Measurements from ENCODE around the gene EEF1AKMT2. TPM values are rescaled to one million over a fixed set of nuclear protein-coding genes. Genes with fewer than 3 reads are reported as not detected.
A peak's percentile ranks its signal among the peaks of the same experiment; 100 is the strongest.

The EEF1AKMT2 gene
- total and polyA plus RNA-seq, 2 donors (not counting 1 experiment from before 2014, with no cell fraction given): 20.5 to 22.1 TPM

GRCh38 chr10:124737221-124737620 lies 54.5 kb downstream of the EEF1AKMT2 start:
- no peak overlapping the region for H3K27ac ChIP-seq (ENCODE audit: insufficient read depth, low read length)
- H3K27me3 ChIP-seq (ENCODE audit: control insufficient read depth, insufficient read depth, low read length): no peaks in the 10 kb centered on the region
- H3K9ac ChIP-seq (ENCODE audit: insufficient read depth, low read length): no peak overlapping the region
- H3K4me2 ChIP-seq (ENCODE audit: extremely low read depth, insufficient read depth, low read length): no peak overlapping the region
- no peaks in the 10 kb centered on the region for H3K79me2 ChIP-seq (ENCODE audit: control insufficient read depth, insufficient read depth, low read length)
- H3K4me3 ChIP-seq (replicated peaks in 1 of 4; ENCODE audit: control extremely low read depth in 1 of 4, insufficient read depth in 1 of 4, low read depth in 3 of 4, low read length in 4 of 4): no peak overlapping the region
- no peaks in the 10 kb centered on the region for H4K20me1 ChIP-seq (ENCODE audit: control insufficient read depth, extremely low read depth, insufficient read depth, low read length)
- H3K36me3 ChIP-seq (ENCODE audit: control insufficient read depth, insufficient read depth, low read length): no peaks in the 10 kb centered on the region
- no peaks in the 10 kb centered on the region for H3K9me3 ChIP-seq (ENCODE audit: control insufficient read depth, insufficient read depth, low read depth, low read length)
- H2AFZ ChIP-seq (ENCODE audit: low read length): no peak overlapping the region
- H3K4me1 ChIP-seq (ENCODE audit: control insufficient read depth, extremely low read depth, insufficient read depth, low read length): peaks cover 16% of the 10 kb centered on the region
- no peak for TF ChIP-seq CTCF (conservative IDR thresholded peaks at IDR 0.05 in 1 of 2, IDR thresholded peaks at IDR 0.05 in 1 of 2; ENCODE audit: low read depth in 1 of 2, low read length in 2 of 2)
- TF ChIP-seq EZH2 (IDR thresholded peaks at IDR 0.05; ENCODE audit: low read length, missing control alignments): no peak
- no peak for DNase-seq (ENCODE audit: low read depth in 2 of 2)

- Histone ChIP-seq H4K20me1 (ENCODE audit: control insufficient read depth, extremely low read depth, insufficient read depth, low read length) (no peaks in the 10 kb centered on the region), H3K4me2 (ENCODE audit: extremely low read depth, insufficient read depth, low read length) (peak overlapping the region; percentile 25), H3K4me3 (replicated peaks in 1 of 4; ENCODE audit: control extremely low read depth in 1 of 4, insufficient read depth in 1 of 4, low read depth in 3 of 4, low read length in 4 of 4) (peak overlapping the region in 1 of 4 experiments; percentile 19), H3K27ac (ENCODE audit: insufficient read depth, low read length) (no peak overlapping the region), H3K9ac (ENCODE audit: insufficient read depth, low read length) (no peak overlapping the region), H3K36me3 (ENCODE audit: control insufficient read depth, insufficient read depth, low read length) (no peaks in the 10 kb centered on the region), H3K79me2 (ENCODE audit: control insufficient read depth, insufficient read depth, low read length) (peaks cover 2% of the 10 kb centered on the region), H3K9me3 (ENCODE audit: control insufficient read depth, insufficient read depth, low read depth, low read length) (no peaks in the 10 kb centered on the region), H2AFZ (ENCODE audit: low read length) (no peak overlapping the region), H3K4me1 (ENCODE audit: control insufficient read depth, extremely low read depth, insufficient read depth, low read length) (peaks cover 16% of the 10 kb centered on the region), H3K27me3 (ENCODE audit: control insufficient read depth, insufficient read depth, low read length) (no peaks in the 10 kb centered on the region)
- peak in 1 of 2 donors; percentile 4 for TF ChIP-seq CTCF (conservative IDR thresholded peaks at IDR 0.05 in 1 of 2, IDR thresholded peaks at IDR 0.05 in 1 of 2; ENCODE audit: low read depth in 1 of 2, low read length in 2 of 2)
- no peak for TF ChIP-seq EZH2 (IDR thresholded peaks at IDR 0.05; ENCODE audit: low read length, missing control alignments)
- peak; percentile 60 to 87 for DNase-seq (ENCODE audit: low read depth in 2 of 2)
Measured at GRCh38 chr10:124736491-124737136, 55.1 kb downstream of the EEF1AKMT2 start.

- Histone ChIP-seq H3K4me1 (ENCODE audit: control insufficient read depth, extremely low read depth, insufficient read depth, low read length) (peaks cover 16% of the 10 kb centered on the region), H3K79me2 (ENCODE audit: control insufficient read depth, insufficient read depth, low read length) (peaks cover 2% of the 10 kb centered on the region), H3K9ac (ENCODE audit: insufficient read depth, low read length) (no peak overlapping the region), H2AFZ (ENCODE audit: low read length) (no peak overlapping the region), H3K4me3 (replicated peaks in 1 of 4; ENCODE audit: control extremely low read depth in 1 of 4, insufficient read depth in 1 of 4, low read depth in 3 of 4, low read length in 4 of 4) (peak overlapping the region in 1 of 4 experiments; percentile 19), H3K27me3 (ENCODE audit: control insufficient read depth, insufficient read depth, low read length) (no peaks in the 10 kb centered on the region), H3K36me3 (ENCODE audit: control insufficient read depth, insufficient read depth, low read length) (no peaks in the 10 kb centered on the region), H3K9me3 (ENCODE audit: control insufficient read depth, insufficient read depth, low read depth, low read length) (no peaks in the 10 kb centered on the region), H3K4me2 (ENCODE audit: extremely low read depth, insufficient read depth, low read length) (no peak overlapping the region), H4K20me1 (ENCODE audit: control insufficient read depth, extremely low read depth, insufficient read depth, low read length) (no peaks in the 10 kb centered on the region), H3K27ac (ENCODE audit: insufficient read depth, low read length) (no peak overlapping the region)
- TF ChIP-seq CTCF (conservative IDR thresholded peaks at IDR 0.05 in 1 of 2, IDR thresholded peaks at IDR 0.05 in 1 of 2; ENCODE audit: low read depth in 1 of 2, low read length in 2 of 2) (no peak), EZH2 (IDR thresholded peaks at IDR 0.05; ENCODE audit: low read length, missing control alignments) (no peak)
- DNase-seq (ENCODE audit: low read depth in 2 of 2): no peak
Measured at GRCh38 chr10:124735491-124736286, 56.0 kb downstream of the EEF1AKMT2 start.

All from fibroblast of lung (primary cell).